Measurements from ENCODE around the gene CDH26.

Gene CDH26

DNA sequence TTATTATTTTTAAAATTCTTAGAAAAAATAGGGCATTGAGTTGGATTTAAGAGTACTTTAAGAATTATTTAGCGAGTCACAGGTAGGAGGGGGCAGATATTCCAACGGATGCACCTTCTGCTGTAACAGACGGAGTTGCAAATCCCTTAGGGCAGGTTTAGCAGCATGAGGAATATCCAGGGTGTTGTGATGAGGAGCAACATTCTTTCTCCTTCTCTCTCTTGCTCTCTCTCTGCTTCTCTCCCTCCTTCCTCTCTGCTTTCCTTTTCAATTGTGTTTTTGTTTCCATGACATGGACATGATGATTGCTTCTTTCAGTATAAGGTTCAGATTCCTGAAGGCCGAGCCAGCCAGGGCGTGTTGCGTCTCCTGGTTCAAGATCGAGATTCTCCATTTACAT lies 28.9 kb downstream of the CDH26 start:
- DNase-seq: no peak

DNA sequence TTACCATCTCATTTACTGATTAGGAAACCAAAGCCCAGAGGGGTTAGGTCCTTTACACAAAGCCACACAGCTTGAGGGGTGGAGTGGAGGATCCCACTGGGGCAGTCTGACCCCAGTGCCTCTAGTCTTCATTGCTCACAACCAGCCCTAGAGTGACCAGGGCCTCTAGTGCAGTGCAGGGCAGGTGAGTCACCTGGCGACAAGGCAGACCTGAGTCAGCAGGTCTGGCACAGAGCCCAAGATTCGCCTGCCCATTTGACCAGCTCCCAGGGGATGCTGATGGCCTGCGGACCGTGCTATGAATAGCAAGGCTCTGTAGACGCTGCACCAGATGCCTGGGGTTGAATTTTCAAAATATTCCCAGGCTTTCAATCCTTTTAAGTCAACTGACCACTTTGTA lies 29.9 kb downstream of the CDH26 start:
- no peak for DNase-seq

DNA sequence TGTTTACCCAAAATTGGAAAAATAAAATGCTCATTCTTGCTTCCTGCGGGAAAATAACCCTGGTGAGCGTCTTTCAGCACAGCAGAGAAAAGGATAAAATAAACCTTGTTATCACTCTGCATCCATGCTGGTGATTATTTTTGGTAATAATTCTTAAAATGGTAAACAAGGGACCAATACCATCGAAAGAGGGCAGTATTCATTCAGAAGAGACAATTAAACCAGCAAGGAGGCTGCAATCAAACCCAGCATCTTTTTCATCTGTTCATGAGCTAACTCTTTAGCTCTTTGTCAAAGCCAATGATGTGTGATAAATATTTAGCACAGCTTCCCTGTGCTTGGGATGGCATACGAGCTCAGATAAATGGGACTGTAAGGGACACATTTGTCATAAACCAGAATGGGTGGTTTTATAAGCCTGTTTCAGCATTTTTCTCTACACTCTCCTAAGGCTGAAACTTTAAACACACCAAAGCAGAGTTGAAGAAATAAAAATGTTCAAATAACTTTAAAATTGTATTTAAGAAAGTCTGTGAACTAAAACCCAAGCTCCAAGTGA lies 34.4 kb downstream of the CDH26 start:
- no peak for DNase-seq

DNA sequence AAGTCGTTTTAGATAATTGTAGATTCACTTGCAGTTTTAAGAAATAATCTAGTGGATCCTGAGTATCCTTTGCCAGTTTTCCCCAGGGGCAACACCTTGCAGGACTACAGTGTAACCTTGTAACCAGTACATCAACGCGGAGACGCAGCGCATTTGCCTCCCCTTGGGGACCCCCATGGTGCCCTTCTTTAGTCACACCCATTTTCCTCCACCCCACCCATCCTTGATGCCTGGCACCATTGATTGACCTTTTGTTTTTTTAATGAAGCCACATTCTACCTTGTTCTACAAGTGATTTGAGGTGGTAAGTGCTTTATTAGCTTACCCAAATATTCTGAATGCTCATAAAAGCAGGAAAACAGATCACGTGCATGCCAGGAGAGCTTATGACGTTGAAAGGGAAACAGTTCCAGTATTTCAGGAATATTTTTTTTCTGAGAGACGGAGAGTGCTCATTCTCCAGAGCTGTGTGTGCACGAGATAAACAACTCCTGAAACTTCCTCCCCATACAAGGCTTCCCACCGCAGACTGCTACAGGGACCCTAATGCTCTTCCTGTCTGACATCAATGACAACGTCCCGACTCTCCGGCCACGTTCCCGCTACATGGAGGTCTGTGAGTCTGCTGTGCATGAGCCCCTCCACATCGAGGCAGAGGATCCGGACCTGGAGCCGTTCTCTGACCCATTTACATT lies 35.7 kb downstream of the CDH26 start:
- no peak for DNase-seq

DNA sequence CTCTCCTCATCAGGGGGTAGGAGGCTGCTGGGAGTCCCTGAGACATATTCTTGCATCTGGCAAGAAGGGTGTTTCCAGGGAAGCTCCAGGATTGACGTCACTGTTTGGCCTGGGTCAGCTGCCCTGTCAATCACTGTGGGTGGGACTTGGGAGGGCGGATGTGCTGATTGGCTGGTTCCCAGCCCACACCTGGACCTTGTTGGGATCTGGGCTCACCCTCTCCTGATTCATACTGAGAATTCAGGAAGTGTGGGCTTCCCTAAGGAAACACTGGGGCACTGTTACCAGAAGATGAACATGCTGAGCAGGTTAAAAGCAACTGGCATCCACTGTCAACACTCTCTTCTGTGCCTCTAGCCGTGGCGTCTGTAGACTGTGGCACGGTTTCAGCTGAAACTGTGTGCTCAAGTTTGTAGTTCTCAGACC lies 36.5 kb downstream of the CDH26 start:
- peak; percentile 58 for DNase-seq

DNA sequence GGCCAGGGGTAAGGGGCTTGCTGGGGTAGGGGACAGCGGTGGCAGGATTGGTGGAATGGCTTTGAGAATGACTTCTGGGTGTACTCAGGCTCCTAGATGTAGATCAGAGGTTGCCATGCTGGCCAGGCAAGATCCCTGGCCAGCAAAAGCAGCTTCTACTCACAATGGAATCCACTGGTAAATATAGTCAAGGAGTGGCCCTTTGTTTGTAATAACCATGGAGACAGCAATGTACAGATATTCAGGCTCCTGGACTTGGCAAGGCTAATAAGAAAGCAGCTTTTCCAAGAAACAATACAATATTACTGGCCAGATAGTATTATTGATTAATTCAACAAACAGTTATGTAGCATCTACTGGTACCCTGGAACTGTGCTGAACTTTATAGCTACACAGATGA lies 37.9 kb downstream of the CDH26 start:
- no peak for DNase-seq

DNA sequence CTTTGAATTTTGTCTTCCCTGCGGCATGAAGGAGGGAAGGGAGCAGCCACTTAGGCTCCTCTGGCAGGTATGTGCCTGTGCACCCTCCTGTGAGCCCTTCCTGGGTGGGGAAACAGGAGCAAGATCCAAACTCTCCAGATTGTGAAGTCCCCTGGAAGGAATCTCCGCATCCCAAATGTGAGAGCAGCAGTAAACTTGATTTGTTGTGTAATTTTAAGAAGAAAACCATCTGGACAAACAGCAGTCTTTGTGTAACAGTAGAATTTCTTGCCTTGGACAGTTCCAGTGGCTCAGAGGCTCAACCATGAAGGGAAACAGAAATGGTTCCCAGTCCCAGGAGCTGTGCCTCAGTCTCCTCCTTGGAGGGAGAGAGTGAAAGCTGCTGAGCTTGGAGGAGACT lies 39.7 kb downstream of the CDH26 start:
- DNase-seq: no peak

DNA sequence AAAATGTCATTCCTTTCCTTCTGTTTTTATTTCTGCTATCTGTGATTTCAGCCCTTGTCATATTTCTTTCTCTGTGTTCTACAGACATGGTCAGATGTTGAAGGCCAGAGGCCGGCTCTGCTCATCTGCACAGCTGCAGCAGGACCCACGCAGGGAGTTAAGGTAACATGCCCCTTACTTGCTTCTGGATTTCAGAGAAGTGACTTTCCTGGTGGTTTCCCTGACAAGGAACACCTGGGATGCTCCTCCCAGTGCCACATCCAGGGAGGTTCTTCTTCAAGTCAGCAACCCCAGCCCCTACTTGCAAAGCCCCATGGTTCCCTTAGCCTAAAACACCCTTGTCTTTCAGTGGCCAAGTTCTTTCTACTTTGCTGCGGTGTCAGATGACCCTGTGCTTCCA lies 41.3 kb downstream of the CDH26 start:
- DNase-seq: no peak

DNA sequence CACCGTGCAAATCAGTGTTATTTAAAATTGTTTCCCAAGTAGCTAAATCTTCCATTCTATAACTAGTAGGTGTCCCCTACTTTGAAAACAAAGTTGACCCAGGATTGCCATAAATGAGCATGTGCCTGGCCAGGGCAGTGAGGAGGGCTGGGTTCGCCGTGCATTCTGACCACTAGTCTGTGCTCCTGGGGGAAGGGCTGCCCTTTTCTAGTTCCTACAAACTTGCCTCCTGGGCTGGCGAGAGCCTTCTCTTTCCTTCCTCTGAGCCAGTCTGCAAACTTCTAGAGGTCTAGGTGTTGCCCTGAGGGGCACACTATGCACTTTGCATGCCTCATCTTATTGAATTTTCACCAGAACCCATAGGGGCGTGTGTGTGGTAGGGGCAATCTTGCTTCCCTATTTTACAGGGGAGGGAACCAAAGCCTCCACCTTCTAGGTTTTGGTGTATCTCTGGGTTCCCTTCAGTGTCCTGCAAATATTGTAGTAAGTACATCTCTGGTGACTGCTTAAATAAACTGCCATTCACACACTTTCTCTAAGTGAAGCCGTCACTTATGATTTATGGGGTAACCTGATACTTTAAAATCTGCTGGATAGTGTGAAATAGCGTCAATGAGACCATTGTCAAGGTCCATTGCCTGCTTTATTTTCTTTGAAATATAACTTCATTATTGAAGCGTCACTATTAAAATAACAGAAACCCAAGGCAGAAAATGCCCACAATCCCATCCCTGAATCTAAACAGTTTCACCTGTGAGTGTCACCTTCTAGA lies 42.2 kb downstream of the CDH26 start:
- no peak for DNase-seq

DNA sequence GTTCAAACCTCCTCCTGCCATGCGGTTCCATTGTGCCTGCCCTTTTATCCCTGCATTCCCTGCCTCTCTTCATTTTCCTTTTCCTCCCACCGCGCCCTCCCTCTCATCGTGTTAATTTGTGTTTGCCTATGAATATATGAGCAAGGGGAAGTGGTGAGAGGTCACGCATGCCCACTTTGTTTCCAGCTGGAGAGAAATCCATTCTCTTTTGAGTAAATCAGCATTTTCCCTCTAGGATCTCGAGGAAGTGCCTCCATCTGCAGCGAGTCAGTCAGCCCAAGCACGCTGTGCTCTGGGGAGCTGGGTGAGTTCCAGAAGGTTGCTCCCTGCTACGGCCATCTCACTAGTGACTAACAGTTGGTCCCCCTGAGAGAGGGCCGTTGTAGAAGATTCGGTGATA lies 42.9 kb downstream of the CDH26 start:
- no peak for DNase-seq

DNA sequence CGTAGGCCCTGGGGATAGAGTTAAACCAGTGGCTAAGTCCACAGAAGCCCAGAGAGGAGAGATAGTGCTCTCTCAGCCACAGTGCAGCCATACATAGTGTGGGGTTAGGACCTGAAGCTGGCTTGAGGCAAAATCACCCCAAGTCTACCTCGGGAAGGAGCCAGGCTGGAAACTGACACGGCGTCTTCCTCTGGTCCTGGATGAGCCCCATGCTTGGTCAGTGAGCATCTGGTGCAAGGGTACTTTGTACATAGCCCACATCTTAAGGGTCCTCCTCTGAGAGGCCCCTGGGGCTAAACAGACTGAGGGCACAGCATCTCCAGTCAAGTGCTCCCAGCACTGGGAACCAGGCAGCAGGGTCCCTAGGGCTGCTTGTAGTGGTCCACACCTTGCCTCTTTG lies 45.6 kb downstream of the CDH26 start:
- DNase-seq: no peak

DNA sequence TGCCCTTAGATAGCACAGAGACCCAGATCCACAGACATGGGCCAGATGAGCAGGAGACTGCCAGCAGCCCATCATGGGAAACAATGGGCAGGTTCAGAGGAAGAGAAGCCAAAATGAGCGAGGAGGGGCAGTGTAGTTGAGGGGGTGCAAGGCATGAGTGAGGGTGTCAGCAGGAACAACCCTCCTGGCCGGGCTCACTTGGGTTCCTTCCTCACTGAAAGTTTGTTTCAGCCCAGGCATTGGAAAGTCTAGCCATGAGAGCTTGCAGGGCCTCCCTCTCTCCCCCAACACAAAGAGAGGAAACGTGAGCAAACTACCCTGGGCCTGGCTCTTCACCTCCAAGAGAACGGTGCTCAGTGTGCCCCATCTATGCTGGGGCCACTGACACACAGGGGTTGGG lies 48.0 kb downstream of the CDH26 start:
- DNase-seq: no peak

DNA sequence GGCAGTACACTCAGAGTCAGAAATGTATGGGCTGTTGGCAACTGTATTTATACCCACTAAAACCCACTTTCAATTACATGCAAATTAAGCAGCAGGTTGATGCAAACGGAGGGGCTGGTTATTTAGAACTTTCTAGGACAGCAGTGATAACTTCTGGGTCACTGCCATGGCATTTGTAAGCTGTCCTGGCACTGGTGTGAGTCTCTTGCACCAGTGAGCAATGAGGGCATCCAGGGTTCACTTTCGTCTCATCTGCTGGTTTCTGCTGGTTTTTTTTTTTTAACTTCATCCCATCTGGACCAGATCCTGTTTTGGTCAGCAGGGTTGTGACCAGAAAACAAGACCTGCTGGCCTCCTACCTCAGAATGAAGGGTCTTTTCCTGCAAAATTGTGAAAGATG lies 49.2 kb downstream of the CDH26 start:
- DNase-seq: no peak

DNA sequence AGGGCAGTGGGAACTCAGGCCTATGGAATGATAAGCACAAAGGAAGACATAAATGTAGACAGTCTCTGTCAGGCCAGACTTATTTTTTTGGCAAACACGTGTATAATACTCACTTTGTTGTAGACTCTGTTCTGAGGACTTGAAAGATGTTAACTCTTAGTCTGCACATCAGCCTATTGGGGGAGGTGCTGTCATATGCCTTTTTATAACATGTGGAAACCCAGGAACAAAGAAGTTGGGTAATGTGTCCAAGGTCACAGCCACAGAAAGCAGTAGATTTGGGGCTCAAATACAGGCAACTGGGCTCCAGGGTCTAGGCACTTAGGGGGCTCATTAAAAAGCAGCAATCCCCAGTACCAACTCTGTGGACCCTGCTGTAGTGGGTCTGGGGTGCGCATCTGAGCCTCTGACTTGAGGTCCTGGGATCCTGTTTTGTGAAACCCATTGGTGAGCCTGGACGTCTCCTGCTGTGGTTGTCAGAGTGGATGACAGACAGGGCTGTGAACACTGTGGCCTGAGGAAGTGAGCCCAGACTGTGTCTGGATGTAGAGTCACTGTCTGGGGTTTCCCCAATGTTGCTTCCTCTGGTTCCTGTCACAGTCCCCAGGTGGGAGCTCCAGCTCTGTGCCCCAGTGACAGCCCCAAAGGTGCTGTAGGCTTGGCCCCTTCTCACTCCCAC lies 50.0 kb downstream of the CDH26 start:
- peak; percentile 56 for DNase-seq

DNA sequence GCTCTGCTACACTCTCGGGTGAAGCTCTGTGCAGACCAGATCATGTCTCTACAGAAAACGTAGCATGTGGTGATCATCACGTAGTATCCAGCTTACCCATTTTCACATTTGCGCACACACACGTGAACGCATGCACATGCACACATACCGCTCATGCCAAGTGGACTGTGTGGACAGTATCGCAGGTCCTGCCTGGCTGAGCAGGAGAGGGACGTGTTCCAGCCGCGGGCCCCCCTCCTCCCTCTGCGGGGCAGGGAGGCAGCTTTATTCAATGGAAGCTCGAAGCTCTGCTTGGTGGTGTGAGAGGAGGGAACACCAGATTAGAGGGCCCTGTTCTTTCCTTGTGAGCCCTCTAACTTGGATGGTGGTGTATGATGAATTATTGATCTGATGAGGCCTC lies 51.1 kb downstream of the CDH26 start:
- DNase-seq: no peak

DNA sequence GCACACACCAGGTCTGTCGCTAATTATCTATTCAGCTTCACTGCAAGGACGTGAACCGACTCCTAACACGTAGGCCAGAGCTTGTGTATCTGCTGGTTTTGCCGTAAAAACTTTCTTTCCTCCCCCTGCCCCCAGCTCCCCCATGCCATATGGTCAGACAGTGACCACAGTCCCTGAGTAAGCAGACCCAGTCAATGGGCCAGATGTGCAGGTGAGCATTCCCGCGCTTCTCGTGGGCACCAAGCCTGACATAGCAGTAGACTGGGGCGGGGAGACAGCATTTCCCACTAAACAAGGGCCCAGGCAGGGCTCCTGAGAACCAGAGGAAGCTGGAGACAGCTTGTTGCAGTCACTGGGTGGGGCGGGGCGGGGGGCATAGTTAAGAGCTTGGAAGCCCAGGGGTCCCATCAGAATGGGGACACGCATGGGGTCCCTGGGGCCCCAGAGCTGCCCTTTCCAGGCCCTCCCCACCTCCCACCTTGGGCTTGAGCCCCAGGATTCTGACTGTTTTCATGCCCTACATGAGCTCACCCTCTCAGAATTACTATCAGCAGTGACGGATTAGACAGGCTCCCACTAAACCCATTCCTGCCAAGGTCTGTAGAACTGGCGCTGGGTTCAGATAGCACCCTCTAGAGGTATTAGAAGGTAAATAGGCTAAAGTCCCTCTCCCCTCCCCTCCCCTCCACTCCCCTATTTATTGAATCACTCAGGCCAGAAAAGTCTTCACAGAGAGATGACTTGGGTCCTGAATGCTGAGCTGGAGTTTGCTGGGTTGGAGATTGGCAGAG lies 51.8 kb downstream of the CDH26 start:
- DNase-seq: no peak

DNA sequence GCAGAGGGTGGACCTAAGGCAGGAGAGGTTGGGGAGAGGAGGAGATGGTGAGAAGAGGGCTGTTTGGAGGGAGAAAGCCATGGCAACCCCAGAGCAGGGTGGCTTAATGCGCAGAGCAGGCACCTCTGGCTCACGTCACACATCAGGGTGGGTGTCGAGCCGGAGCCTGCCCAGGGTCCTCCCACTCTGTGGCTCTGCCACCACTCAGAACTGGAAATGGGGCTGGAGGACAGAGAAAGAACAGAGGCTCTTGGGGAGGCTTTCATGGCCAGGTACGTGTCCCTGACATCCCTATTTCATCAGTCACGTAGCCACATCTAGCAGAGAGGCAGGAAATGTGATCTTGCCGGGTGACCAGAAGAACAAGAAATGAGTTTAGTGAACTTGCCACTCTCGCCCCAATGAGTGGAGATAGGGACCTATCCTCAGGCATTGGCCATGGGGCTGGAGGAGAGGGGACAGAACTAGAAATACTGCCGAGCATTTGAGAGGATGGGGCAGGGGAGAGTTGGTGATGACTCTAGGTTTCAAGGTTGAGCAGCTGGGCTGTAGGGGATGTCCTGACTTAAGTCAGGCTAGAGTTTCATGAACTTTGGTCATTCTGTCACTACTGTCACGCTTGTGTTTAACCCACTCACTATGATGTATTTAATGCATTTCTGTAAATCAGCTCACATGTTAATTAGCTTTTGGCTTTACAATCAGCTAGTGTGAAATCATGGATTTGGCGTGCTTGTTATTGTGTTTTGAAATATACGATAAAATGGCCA lies 52.7 kb downstream of the CDH26 start:
- DNase-seq: no peak

DNA sequence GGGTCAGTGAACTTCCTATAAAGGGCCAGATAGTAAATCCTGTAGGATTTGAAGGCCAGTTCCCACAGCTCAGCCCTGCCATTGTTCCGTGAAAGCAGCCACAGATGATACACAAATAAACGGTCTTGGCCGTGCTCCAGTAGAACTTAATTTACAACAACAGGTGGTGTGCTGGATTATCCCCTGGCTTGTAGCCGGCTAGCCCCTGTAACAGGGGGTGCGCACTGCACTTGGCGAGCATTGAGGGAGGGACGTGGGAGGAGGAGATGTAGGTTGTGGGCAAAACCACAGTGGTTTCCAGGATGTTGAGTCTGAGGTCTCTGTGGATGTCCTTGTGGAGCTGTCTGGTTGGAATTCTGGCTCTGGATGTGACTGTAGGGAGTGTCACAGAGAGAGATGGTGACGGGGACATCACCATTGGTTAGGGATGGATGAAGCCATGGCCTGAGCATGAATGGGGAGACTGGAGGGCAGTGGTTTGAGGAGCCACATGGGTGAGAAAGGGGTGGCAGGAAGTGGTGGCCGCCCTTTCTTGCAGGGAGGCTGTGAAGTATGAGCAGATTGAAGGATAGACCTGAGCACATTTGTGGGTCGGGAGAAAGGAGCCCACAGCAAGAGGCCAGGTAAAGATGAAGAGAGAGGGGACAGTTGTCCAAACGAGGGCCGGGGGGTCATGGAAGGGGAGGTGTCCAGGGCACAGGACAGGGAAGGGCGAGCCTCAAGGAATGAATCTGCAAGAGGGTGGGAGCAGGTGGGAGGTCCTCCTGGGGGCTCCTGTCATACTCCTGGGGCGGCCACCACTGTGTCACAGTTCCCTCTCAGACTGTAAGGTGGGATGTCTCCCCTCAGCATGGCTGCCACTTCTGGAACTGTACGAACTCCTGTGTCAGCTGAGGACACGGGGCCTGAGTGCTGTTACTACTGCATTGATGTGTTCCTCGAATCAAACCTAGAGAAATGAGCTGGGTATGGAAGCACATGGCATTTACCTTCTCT lies 53.6 kb downstream of the CDH26 start:
- DNase-seq: no peak

DNA sequence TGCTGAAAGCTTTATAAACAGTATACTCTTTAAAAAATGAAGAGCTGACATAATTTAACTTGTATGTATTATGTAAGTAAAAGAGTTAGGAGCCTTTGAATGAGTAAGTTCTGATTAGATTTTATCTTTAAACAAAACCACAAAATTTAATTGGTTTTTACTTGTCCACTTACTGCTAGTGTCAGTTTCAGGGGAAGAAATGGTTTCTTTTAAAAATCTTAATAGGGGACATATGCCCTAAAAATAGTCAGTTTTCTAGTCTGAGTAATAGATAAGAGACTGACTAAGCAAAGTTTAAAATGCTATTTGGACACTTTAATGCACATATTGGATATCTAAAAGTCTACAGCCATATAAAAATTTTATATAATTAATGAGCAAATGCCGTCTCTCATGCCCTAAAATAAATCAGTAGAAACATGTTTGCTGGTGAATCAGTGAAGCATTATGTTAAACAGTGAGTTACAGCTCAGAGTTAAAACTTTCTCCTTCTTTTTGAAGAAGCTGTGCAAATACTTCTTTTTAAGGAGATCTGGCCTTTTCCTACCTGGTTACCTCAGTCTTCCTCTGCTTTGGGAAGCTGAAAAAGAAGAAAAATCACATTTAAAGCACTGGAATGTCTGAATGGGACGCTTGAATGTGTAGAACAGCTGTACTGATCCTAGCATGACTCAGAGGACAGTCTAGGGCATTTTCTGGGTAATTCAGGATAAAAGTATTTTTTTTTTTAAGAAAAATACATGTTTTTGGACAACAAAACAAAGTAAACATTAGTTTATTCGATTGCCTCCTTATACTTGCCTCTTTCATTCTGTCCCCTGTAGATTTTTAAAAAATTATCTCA lies 55.3 kb downstream of the CDH26 start:
- no peak for DNase-seq

DNA sequence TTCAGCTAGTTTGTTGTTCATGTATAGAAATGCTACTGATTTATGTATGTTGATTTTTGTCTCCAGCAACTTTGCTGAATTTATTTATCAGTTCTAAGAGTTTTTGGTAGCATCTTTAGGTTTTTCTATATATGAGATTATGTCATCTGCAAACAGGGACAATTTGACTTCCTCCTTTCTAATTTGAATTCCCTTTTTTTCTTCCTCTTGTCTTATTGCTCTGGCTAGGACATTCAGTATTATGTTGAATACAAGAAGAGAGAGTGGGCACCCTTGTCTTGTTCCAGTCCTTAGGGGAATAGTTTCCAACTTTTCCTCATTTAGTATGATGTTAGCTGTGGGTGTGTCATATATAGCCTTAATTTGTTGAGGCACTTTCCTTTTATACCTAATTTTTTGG lies 58.2 kb downstream of the CDH26 start:
- peak; percentile 38 for DNase-seq

Measured in suppressor macrophage treated with lipopolysaccharide for 4 hours (primary cell).